NCI-H1417 (cell line): ENCODE measurements around the gene CTSF.

Experiments
- DNase-seq, 3 experiments: peaks; one replicate each; lab custom pipeline; 2025; lab: John Stamatoyannopoulos, UW

CTSF gene

DNA sequence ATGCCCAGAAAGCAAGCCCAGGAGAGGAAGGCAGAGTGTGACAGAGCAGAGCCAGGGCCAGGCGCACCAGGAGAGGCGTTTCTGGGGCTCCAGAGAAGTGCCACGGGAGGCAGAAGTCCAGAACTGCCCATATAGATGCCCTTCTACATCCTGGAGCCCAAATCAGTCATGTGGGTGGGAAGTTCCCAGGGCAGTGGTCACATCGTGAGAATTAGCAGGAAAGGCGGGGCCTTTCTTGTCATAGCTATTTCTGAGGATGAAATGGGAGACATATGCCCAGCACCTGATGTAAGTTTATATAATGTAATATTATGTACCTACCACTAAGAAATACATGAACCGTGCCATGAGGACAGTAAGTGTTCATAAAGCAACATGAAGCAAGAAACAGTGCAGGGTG is 35.6 kb downstream of the CTSF start:
- no peak for DNase-seq

- no peak for DNase-seq
Measured at GRCh38 chr11:66531841-66532240, 36.6 kb downstream of the CTSF start.

- DNase-seq: no peak
Measured at GRCh38 chr11:66530927-66531709, 37.3 kb downstream of the CTSF start.

- no peak for DNase-seq
Measured at GRCh38 chr11:66529655-66530054, 38.8 kb downstream of the CTSF start.

DNA sequence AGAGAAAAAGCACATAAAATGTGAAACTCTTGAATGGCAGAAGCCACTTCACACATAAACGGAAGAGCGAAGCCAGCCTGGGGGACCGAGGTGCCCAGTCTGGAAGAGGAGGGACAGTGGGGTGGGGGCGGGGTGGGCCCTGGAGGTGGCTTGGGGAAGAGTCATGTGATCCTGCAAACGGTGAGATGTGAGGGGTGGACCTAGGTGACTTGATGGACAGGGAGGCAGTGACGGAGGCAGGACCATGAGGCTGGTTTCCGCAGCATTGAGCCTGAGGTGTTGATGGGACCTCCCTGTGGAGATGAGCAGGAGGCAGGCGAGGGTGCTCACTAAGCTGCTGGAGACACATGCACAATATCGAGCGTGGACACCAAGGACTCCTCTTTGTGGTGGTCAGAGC is 39.3 kb downstream of the CTSF start:
- DNase-seq: no peak

DNA sequence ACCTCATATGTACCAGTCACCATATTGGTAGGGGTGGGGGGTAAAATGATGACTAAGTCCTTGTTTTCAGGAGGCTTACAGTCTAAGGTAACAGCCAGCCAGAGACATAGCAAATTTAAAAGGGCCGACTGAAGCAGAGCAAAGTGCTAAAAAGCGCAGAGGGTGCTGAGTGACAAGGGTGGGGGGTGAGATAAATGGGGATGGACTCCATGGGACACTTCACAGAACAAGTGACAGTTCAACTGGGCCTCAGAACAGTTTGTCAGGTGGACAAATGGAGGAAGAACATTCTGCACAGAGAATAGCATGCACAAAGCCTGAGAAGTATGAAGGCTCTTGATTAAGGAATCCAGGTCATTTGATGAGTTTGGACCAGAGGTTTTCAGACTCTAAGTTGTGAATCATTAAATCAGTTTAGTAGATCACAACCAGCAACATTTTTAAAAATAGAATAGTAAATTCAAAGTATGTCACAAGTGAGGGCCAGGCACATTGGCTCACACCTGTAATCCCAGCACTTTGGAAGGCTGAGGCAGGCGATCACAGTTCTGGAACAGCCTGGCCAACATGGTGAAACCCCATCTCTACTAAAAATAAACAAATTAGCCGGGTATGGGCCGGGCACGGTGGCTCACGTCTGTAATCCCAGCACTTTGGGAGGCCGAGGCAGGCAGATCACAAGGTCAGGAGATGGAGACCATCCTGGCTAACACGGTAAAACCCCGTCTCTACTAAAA is 43.9 kb downstream of the CTSF start:
- DNase-seq: no peak

DNA sequence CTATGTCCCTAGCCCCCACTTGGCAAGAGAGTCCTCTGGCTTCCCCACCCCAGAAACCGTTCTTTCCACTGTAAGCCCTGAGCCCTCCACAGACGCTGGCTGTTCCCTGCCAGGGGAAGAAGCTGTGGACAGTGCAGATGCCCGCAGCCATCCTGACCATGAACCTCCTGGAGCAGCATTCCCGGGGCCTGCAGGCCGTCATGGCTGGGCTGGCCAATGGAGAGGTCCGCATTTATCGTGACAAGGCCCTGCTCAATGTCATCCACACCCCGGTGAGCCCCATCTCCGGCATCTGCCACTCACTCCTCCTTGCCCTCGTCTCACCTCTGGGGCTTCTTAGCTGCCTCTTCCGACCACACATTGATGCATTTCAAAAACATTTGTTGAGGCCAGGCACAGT is 44.8 kb downstream of the CTSF start:
- no peak for DNase-seq
